AG09309 (cell line): ENCODE data around the gene ATG10.

Experiments used
- DNase-seq: peaks from one replicate; pipeline ENCODE4 v3.0.0-alpha.2; 2010; ENCODE audit warnings: low read depth
- H3K4me3 ChIP-seq: 2 replicates; pipeline ENCODE4 v1.5.1; 2011; ENCODE audit warnings: mild to moderate bottlenecking, low read depth, low read length, moderate library complexity; ENCODE audit not compliant: control insufficient read depth
- TF ChIP-seq, protein P1 (sequence below): IDR thresholded peaks from 2 replicates; pipeline ENCODE4 v1.5.1; 2011; ENCODE audit warnings: mild to moderate bottlenecking, low read depth, low read length, inconsistent platforms; ENCODE audit not compliant: insufficient read depth, control insufficient read depth; ENCODE audit errors: missing control alignments

Gene ATG10

DNA sequence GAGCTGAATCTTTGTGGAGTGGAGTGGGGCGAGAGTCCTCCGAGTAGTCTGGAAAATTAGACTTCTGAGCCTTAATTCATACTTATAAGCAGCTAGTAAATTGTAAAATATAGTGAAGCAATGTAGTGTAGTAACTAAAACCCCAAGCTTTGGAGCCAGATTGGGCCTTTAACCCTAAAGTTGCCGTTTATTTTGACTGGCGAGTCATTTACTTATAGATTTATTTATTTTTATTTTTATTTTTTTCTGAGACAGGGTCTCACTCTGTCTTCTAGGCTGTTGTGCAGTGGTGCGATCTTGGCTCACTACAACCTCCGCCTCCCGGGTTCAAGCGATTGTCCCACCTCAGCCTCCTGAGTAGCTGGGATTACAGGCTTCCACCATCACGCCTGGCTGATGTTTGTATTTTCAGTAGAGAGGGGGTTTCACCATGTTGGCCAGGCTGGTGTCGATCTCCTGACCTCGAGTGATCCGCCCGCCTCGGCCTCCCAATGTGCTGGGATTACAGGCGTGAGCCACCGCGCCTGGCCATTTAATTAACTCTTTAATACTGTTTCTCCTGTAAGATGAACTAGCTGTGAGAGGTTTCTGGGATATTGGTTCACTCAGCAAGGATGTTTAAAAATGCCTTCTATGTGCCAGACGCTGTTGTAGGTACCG, 307.0 kb downstream of the ATG10 start:
- H3K4me3 ChIP-seq = peak overlapping the region; percentile 64
- TF ChIP-seq, protein P1, sequence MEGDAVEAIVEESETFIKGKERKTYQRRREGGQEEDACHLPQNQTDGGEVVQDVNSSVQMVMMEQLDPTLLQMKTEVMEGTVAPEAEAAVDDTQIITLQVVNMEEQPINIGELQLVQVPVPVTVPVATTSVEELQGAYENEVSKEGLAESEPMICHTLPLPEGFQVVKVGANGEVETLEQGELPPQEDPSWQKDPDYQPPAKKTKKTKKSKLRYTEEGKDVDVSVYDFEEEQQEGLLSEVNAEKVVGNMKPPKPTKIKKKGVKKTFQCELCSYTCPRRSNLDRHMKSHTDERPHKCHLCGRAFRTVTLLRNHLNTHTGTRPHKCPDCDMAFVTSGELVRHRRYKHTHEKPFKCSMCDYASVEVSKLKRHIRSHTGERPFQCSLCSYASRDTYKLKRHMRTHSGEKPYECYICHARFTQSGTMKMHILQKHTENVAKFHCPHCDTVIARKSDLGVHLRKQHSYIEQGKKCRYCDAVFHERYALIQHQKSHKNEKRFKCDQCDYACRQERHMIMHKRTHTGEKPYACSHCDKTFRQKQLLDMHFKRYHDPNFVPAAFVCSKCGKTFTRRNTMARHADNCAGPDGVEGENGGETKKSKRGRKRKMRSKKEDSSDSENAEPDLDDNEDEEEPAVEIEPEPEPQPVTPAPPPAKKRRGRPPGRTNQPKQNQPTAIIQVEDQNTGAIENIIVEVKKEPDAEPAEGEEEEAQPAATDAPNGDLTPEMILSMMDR = no peak
- DNase-seq = no peak

DNA sequence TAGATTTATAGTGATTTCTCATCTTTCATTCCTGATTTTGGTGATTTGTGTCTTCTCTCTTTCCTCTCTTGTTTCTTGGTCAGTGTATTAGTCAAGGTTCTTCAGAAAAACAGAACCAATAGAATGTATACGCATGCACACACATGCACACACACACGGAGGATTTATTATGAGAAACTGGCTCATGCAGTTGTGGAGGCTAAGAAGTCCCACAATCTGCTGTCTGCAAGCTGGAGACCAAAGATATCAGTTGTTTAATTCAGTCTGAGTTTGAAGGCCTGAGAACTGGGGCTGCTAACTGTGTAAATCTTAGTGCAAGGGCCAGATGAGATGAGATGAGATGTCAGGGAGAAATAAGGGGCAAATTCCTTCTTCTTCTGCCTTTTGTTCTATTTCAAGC, 312.1 kb downstream of the ATG10 start:
- DNase-seq = no peak
- TF ChIP-seq, protein P1 = no peak
- H3K4me3 ChIP-seq = no peak overlapping the region

DNA sequence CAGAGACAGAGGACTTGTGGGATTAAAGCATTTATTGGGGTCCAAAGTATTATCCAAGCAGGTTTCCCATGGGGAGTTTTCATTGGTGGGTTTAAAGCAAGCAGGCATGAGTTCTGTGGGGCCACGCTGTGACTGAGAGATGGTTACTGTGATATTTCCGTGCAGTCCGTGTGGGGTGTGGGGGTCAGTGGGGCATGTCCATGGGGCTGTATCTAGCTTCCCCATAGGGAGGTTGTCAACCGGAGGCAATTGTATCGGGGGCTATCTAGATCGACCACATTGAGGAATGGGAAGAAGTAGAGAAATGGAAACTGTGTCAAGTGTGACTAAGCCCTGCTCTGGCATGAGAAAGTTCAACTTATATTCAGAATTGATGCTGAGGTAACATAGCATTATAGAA, 313.4 kb downstream of the ATG10 start:
- DNase-seq = no peak
- TF ChIP-seq, protein P1 = no peak
- H3K4me3 ChIP-seq = no peak overlapping the region

DNA sequence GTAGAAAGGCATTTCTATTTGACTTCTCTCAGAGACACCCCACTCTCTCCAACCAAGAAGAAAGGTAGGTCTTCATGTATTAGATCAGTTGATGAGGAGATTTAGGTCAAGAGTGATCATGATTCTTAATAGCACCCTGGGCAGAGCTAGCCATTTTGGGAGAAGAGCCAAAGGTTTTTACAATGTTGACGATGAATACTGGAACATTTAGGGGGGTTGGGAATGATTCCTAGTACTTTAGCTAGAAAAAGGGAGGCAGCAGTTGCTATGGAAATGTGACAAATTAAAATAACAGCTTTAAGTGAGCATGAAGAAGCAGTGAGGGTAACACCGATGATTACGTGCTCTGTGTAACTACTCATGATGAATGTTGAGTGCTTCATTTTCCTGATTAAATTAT, 315.8 kb downstream of the ATG10 start:
- no peak for DNase-seq
- TF ChIP-seq, protein P1 = no peak
- no peak overlapping the region for H3K4me3 ChIP-seq

DNA sequence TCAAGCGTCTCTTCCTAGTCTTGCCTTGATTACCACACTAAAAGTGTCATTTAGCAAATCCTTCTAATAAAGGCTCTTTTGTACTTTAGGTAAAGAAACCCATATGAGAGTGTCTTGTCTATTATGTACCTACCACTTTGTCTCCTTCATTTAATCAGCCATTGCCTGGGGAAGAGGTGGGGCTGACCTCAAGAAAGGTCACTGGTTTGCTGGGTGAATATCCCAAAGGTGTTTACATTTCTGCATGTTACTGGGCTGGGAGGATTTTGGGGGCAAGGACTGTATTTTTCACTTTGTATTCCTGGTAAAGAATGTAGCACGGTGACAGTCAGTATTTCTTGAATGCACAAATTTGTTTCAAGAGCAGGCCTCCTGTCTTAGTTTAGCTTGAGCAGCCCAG, 318.2 kb downstream of the ATG10 start:
- no peak overlapping the region for H3K4me3 ChIP-seq
- TF ChIP-seq, protein P1 = no peak
- DNase-seq = no peak

DNA sequence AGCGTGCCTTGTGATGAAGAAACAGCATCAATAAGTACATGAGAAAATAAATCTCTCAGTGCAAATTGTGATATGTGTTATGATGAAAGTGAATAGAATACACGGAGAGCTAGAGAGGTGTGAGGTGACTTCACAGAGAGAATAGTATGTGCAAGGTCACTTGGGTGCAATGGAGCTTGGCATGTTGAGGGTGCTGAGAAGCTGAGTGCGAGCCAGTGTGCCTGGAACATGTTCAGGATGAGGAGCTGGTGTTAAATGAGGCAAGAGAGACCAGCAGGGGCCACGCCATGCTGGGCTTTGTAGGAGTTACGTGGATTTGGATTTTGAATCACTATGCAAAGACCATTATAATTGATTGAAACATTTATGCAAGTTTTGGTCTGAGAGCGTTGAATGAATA, 319.1 kb downstream of the ATG10 start:
- TF ChIP-seq, protein P1 = no peak
- no peak for DNase-seq
- H3K4me3 ChIP-seq = no peak overlapping the region
